Sigmoid colon (tissue), 4 donors: ENCODE measurements around the gene FGF22.

ENCODE experiments used
- CTCF ChIP-seq, 4 experiments: fragments of 450-650 bp in 3 of 4; fragments of 200-600 bp in 1 of 4; IDR thresholded peaks; one replicate each; pipeline ENCODE4 v1.5.1; 2016 to 2019; ENCODE audit warnings: antibody characterized with exemption in 4 of 4, mild to moderate bottlenecking in 3 of 4, moderate library complexity in 2 of 4
- EP300 ChIP-seq, 4 donors: sonication (generic); formaldehyde crosslinking; IDR thresholded peaks; one replicate each; pipeline ENCODE4 v1.6.1; 2017; ENCODE audit warnings: antibody characterized with exemption in 4 of 4
- POLR2A ChIP-seq, 2 donors: fragments of 450-650 bp; IDR thresholded peaks; one replicate each; pipeline ENCODE4 v1.6.1; 2016; ENCODE audit warnings: antibody characterized with exemption in 2 of 2, mild to moderate bottlenecking in 2 of 2, moderate library complexity in 2 of 2
- POLR2AphosphoS5 ChIP-seq, 4 donors: sonication (generic); formaldehyde crosslinking; IDR thresholded peaks; one replicate each; pipeline ENCODE4 v1.6.1; 2017; ENCODE audit warnings: antibody characterized with exemption in 4 of 4

- TF ChIP-seq CTCF (IDR thresholded peaks at IDR 0.05) (no peak), POLR2AphosphoS5 (IDR thresholded peaks at IDR 0.05) (no peak), EP300 (IDR thresholded peaks at IDR 0.05) (no peak), POLR2A (IDR thresholded peaks at IDR 0.05) (no peak)
Measured at GRCh38 chr19:597406-598315, 42.0 kb upstream of the FGF22 start.
